H9 (cell line): Measurements from ENCODE around the gene AIPL1. TPM values are rescaled to one million over a fixed set of nuclear protein-coding genes. Genes with fewer than 3 reads are reported as not detected.

Source experiments
- DNase-seq: peaks from one replicate; pipeline ENCODE4 v3.0.0-alpha.2; 2017
- H2AFZ ChIP-seq: one replicate; pipeline ENCODE4 v1.6.1; 2013; ENCODE audit warnings: mild to moderate bottlenecking, low read length, control low read depth, moderate library complexity
- H2AK5ac ChIP-seq: 2 replicates; pipeline ENCODE4 v1.6.1; 2013; ENCODE audit warnings: low read length, control low read depth, mixed read lengths; ENCODE audit not compliant: insufficient read length
- H2BK120ac ChIP-seq: one replicate; pipeline ENCODE4 v1.6.1; 2013; ENCODE audit warnings: low read depth, mild to moderate bottlenecking, low read length, control low read depth, inconsistent platforms; ENCODE audit not compliant: poor library complexity, severe bottlenecking
- H2BK12ac ChIP-seq: 2 replicates; pipeline ENCODE4 v1.6.1; 2013; ENCODE audit warnings: low read length, control low read depth, mixed read lengths, low read depth; ENCODE audit not compliant: insufficient read length
- H2BK15ac ChIP-seq: 2 replicates; pipeline ENCODE4 v1.6.1; 2013; ENCODE audit warnings: low read depth, low read length, control low read depth
- H2BK20ac ChIP-seq: one replicate; pipeline ENCODE4 v1.6.1; 2013; ENCODE audit warnings: low read depth, mild to moderate bottlenecking, low read length, control low read depth, inconsistent platforms; ENCODE audit not compliant: poor library complexity, severe bottlenecking
- H2BK5ac ChIP-seq: 2 replicates; pipeline ENCODE4 v1.6.1; 2013; ENCODE audit warnings: low read length, control low read depth, mixed read lengths; ENCODE audit not compliant: insufficient read length
- H3K14ac ChIP-seq: 2 replicates; pipeline ENCODE4 v1.6.1; 2013; ENCODE audit warnings: low read length, control low read depth; ENCODE audit not compliant: insufficient read depth
- H3K18ac ChIP-seq: 2 replicates; pipeline ENCODE4 v1.6.1; 2013; ENCODE audit warnings: low read depth, mild to moderate bottlenecking, mixed read lengths, low read length, control low read depth; ENCODE audit not compliant: insufficient read length
- H3K23ac ChIP-seq: 2 replicates; pipeline ENCODE4 v1.6.1; 2013; ENCODE audit warnings: low read length, control low read depth, mixed read lengths, low read depth; ENCODE audit not compliant: insufficient read length
- H3K23me2 ChIP-seq: 2 replicates; pipeline ENCODE4 v1.6.1; 2013; ENCODE audit warnings: low read depth, mild to moderate bottlenecking, mixed read lengths, low read length, control low read depth; ENCODE audit not compliant: insufficient read length, poor library complexity, severe bottlenecking
- H3K27ac ChIP-seq: 2 replicates; pipeline ENCODE4 v1.5.1; 2013; ENCODE audit warnings: low read length, control low read depth, mixed read lengths, low read depth; ENCODE audit not compliant: insufficient read length
- H3K27me3 ChIP-seq: 2 replicates; pipeline ENCODE4 v1.6.1; 2013; ENCODE audit warnings: low read length, control low read depth, inconsistent platforms; ENCODE audit not compliant: insufficient read depth
- H3K4ac ChIP-seq: 2 replicates; pipeline ENCODE4 v1.6.1; 2013; ENCODE audit warnings: low read depth, mild to moderate bottlenecking, control low read depth, inconsistent platforms, low read length, moderate library complexity
- H3K4me1 ChIP-seq: 2 replicates; pipeline ENCODE4 v1.6.1; 2013; ENCODE audit warnings: low read length, control low read depth, inconsistent platforms; ENCODE audit not compliant: insufficient read depth
- H3K4me2 ChIP-seq: 2 replicates; pipeline ENCODE4 v1.6.1; 2013; ENCODE audit warnings: low read length, control low read depth, mixed read lengths; ENCODE audit not compliant: insufficient read length, insufficient read depth
- H3K56ac ChIP-seq: 2 replicates; pipeline ENCODE4 v1.6.1; 2013; ENCODE audit warnings: low read depth, mild to moderate bottlenecking, mixed read lengths, low read length, control low read depth; ENCODE audit not compliant: insufficient read length
- H3K79me1 ChIP-seq: 2 replicates; pipeline ENCODE4 v1.6.1; 2013; ENCODE audit warnings: low read depth, mild to moderate bottlenecking, moderate library complexity, low read length, control low read depth, inconsistent platforms; ENCODE audit not compliant: insufficient read depth, poor library complexity, severe bottlenecking
- H3K79me2 ChIP-seq: 2 replicates; pipeline ENCODE4 v1.6.1; 2013; ENCODE audit warnings: low read length, control low read depth, inconsistent platforms; ENCODE audit not compliant: insufficient read depth
- H3K9ac ChIP-seq: 2 replicates; pipeline ENCODE4 v1.6.1; 2013; ENCODE audit warnings: low read length, control low read depth, mixed read lengths; ENCODE audit not compliant: insufficient read length; ENCODE audit errors: extremely low read depth
- H3K9me3 ChIP-seq: one replicate; pipeline ENCODE4 v1.6.1; 2013; ENCODE audit warnings: low read depth, low read length, inconsistent platforms; ENCODE audit not compliant: control insufficient read depth
- H3T11ph ChIP-seq: one replicate; pipeline ENCODE4 v1.6.1; 2013; ENCODE audit warnings: mild to moderate bottlenecking, low read length, control low read depth, inconsistent platforms
- H4K20me1 ChIP-seq: one replicate; pipeline ENCODE4 v1.6.1; 2013; ENCODE audit not compliant: control insufficient read depth, insufficient read length, insufficient read depth
- H4K5ac ChIP-seq: 2 replicates; pipeline ENCODE4 v1.6.1; 2013; ENCODE audit warnings: low read depth, mild to moderate bottlenecking, mixed read lengths, low read length, control low read depth; ENCODE audit not compliant: insufficient read length
- H4K8ac ChIP-seq: replicated peaks from 2 replicates; pipeline ENCODE4 v1.6.1; 2013; ENCODE audit warnings: low read length, control low read depth, mixed read lengths, low read depth; ENCODE audit not compliant: insufficient read length
- H4K91ac ChIP-seq: 2 replicates; pipeline ENCODE4 v1.6.1; 2013; ENCODE audit warnings: low read depth, mild to moderate bottlenecking, moderate library complexity, mixed read lengths, low read length, control low read depth; ENCODE audit not compliant: insufficient read length
- H3K27ac Mint-ChIP-seq, 3 experiments: 2 replicates in 2 of 3; 3 replicates in 1 of 3; pipeline ENCODE4 v1.8.0; 2020 to 2021; ENCODE audit warnings: mixed read lengths in 3 of 3, mild to moderate bottlenecking in 1 of 3, moderate library complexity in 1 of 3
- H3K27me3 Mint-ChIP-seq: 2 replicates; pipeline ENCODE4 v1.8.0; 2021; ENCODE audit warnings: low read depth, mild to moderate bottlenecking, moderate library complexity, mixed read lengths
- H3K36me3 Mint-ChIP-seq, 3 experiments: 2 replicates in 2 of 3; 3 replicates in 1 of 3; pipeline ENCODE4 v1.8.0; 2020 to 2021; ENCODE audit warnings: low read depth in 3 of 3, mixed read lengths in 3 of 3; ENCODE audit not compliant: insufficient read depth in 1 of 3
- H3K4me1 Mint-ChIP-seq, 2 experiments: 2 replicates each; pipeline ENCODE4 v1.8.0; 2020; ENCODE audit warnings: mixed read lengths in 2 of 2
- H3K4me3 Mint-ChIP-seq, 2 experiments: 2 replicates in 1 of 2; 3 replicates in 1 of 2; pipeline ENCODE4 v1.8.0; 2020 to 2021; ENCODE audit warnings: mild to moderate bottlenecking in 2 of 2, mixed read lengths in 2 of 2, moderate library complexity in 1 of 2
- H3K9me3 Mint-ChIP-seq, 2 experiments: 2 replicates in 1 of 2; 3 replicates in 1 of 2; pipeline ENCODE4 v1.8.0; 2020; ENCODE audit warnings: mild to moderate bottlenecking in 2 of 2, mixed read lengths in 2 of 2, moderate library complexity in 1 of 2
- WGBS: extraction: QIAGEN DNeasy Blood & Tissue Kit; methylation state at CpG from one replicate; pipeline ENCODE4 v1.1.7; 2013; ENCODE audit warnings: missing lambda C conversion rate, low lambda C conversion rate, mixed read lengths; ENCODE audit not compliant: insufficient read length; ENCODE audit errors: extremely low coverage; 5-methylcytosine and 5-hydroxymethylcytosine counted together
- total RNA-seq: library from RNA; stranded (reverse); gene quantifications from 2 replicates; pipeline ENCODE4 v1.2.1, GENCODE V29; 2021
- TF ChIP-seq, protein P1 (sequence below): fragments of 200-600 bp; sonication (generic); conservative IDR thresholded peaks from 3 replicates; pipeline ENCODE4 v1.8.0; 2021; ENCODE audit warnings: antibody characterized with exemption, mild to moderate bottlenecking

AIPL1 gene
- total RNA-seq, 1 experiment from 2014 or later: 0.57 TPM

DNA sequence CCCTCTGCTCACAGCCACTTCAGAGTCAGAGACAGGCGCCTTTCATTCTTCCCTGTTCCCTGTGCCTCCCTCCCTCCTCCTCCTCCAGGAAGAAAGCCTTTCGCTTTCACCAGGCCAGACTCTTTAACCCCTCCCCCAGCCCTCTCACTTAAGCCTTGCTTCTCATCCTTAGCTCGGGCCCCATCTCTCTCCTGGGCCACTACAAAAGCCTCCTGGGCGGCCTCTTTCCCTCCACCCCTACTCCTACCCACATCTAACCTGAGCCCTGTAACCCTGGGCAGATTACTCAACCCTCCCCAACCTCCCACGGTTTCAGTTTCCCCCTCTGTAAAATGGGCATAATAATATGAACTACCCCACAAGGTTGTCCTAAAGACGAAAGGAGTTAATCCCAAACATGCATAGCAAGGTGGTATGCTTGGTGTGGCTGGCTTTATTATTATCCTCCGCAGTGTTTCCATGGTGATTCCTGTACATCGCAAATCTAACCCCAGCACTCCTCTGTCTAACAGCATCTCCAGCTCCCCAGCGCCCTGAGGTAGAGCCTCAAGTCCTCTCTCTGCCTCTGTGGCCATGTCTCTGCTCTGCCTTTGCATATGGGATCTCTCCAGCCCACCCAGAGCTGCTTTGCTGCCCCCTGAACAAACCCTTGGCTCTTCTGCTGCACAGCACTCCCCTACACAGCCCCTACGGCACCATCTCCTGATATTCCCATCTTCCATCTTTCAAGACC, 27.0 kb upstream of the AIPL1 start:
- Histone ChIP-seq H3K56ac (no peak overlapping the region), H3K23ac (no peak overlapping the region), H3K79me1 (no peaks in the 10 kb centered on the region), H4K8ac (no peak overlapping the region), H3K23me2 (no peaks in the 10 kb centered on the region), H2AK5ac (no peak overlapping the region), H3K27me3 (no peaks in the 10 kb centered on the region; the same call in 1 of the 2 replicates), H2AFZ (no peak overlapping the region), H3K9me3 (no peaks in the 10 kb centered on the region), H3K27ac (no peak overlapping the region), H3K4me1 (peaks cover 8% of the 10 kb centered on the region; the same call in 1 of the 2 replicates), H2BK5ac (no peak overlapping the region), H4K20me1 (no peaks in the 10 kb centered on the region), H2BK12ac (no peak overlapping the region), H2BK15ac (no peak overlapping the region), H3K4me2 (no peak overlapping the region), H3K14ac (peak overlapping the region; percentile 70; the same call in 1 of the 2 replicates), H4K91ac (no peak overlapping the region), H4K5ac (no peak overlapping the region), H3K4ac (no peak overlapping the region), H2BK20ac (no peak overlapping the region), H3K18ac (peak overlapping the region; percentile 36), H3K9ac (no peak overlapping the region), H2BK120ac (no peak overlapping the region), H3T11ph (no peak overlapping the region), H3K79me2 (no peaks in the 10 kb centered on the region)
- peak; percentile 81 for DNase-seq
- no CpG with 5 or more reads among the region's 10 CpGs for WGBS
- TF ChIP-seq, protein P1, sequence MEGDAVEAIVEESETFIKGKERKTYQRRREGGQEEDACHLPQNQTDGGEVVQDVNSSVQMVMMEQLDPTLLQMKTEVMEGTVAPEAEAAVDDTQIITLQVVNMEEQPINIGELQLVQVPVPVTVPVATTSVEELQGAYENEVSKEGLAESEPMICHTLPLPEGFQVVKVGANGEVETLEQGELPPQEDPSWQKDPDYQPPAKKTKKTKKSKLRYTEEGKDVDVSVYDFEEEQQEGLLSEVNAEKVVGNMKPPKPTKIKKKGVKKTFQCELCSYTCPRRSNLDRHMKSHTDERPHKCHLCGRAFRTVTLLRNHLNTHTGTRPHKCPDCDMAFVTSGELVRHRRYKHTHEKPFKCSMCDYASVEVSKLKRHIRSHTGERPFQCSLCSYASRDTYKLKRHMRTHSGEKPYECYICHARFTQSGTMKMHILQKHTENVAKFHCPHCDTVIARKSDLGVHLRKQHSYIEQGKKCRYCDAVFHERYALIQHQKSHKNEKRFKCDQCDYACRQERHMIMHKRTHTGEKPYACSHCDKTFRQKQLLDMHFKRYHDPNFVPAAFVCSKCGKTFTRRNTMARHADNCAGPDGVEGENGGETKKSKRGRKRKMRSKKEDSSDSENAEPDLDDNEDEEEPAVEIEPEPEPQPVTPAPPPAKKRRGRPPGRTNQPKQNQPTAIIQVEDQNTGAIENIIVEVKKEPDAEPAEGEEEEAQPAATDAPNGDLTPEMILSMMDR: no peak
- Mint-ChIP-seq H3K27me3 (peaks cover 3% of the 10 kb centered on the region), H3K4me3 (peak overlapping the region; percentile 6 to 19; a peak in 2 of 5 replicates), H3K36me3 (no peaks in the 10 kb centered on the region; a peak in 1 of 7 replicates), H3K27ac (peak overlapping the region in 2 of 3 experiments; percentile 41 to 46; a peak in 2 of 7 replicates), H3K4me1 (peaks cover 28 to 38% of the 10 kb centered on the region in 2 experiments), H3K9me3 (peaks cover 0 to 3% of the 10 kb centered on the region in 2 experiments; a peak in 1 of 5 replicates)
